SK-N-MC (cell line): ENCODE measurements around the gene LAMB4.

Experiments used
- EZH2 ChIP-seq: fragments of 200-600 bp; sonication (generic); IDR thresholded peaks from one replicate; pipeline ENCODE4 v1.6.1; 2017; ENCODE audit warnings: antibody characterized with exemption
- FOXP2 ChIP-seq: optimal IDR thresholded peaks from 2 replicates; pipeline ENCODE3; 2011; ENCODE audit warnings: mild to moderate bottlenecking, moderate library complexity; ENCODE audit not compliant: insufficient read depth; ENCODE audit errors: extremely low read length, control extremely low read depth
- POLR2AphosphoS5 ChIP-seq: IDR thresholded peaks from 2 replicates; pipeline ENCODE4 v1.6.1; 2012; ENCODE audit warnings: mild to moderate bottlenecking, low read depth, low read length, borderline replicate concordance

GRCh38 chr7:108140671-108141070, 10.5 kb upstream of the LAMB4 start:
- TF ChIP-seq POLR2AphosphoS5 = no peak
- no peak for TF ChIP-seq EZH2
- no peak for TF ChIP-seq FOXP2
